ENCODE measurements around the gene ERGIC1.

ERGIC1 gene

DNA sequence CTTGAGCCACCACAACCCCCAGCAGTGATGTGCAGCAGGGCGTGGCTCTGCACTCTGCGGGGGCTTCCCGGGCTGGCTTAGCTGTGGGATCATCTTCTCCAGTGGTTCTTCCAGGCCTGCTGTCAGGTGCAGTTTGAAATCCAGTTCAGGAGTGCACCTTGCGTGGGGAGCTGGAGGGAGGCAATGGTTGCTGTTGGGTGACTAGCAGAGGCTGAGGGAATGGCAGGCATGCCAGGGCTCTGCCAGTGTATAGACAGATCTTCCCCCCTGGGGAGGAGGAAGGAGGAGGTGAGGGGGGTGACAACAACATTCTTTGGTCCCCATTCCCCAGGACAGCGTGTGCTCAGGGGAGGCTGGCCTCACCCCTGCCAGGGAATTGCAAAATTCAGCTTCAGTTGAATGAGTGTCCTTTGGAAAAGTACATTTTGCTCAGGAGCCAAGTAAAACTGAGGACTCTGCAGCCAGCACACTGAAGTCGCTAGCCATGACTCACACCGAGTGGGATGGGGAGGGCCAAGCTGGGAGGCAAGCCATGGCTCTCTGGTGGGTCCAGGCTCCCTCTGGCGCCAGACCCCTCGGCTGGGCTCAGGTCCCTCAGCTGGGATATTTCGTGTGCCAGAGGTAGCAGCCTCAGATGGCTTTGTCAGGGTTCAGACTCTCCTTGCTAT lies 35.0 kb downstream of the ERGIC1 start:
- DNase-seq (ENCODE audit: low spot score in 2 of 2) (no peak), ATAC-seq (replicated peaks; ENCODE audit: extremely low read depth, poor library complexity, severe bottlenecking) (no peak)
- Mint-ChIP-seq H3K9me3 (no peaks in the 10 kb centered on the region), H3K36me3 (ENCODE audit: insufficient read depth) (no peaks in the 10 kb centered on the region), H3K4me1 (peaks cover 34% of the 10 kb centered on the region), H3K27ac (ENCODE audit: low read depth) (no peak overlapping the region), H3K27me3 (no peaks in the 10 kb centered on the region), H3K4me3 (no peak overlapping the region)

DNA sequence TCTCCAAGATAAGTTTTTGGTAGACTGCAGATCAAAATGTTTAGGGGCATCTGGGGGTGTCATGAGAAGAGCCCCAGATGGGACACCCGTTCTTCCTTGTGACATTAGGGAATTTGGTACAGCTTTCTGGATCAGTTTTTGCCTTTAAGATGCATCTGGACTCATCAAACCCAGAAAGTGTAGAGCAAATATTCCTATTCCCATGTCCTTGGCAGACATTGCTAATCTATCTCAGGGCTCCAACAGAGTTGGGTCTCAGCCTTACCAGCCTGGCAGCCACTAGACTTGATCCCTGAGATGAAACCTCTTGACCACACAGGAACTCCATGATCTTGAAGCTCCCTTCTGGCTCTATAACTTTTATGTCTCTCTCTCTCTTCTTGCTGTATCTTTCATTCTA lies 35.6 kb downstream of the ERGIC1 start:
- no peak for DNase-seq (ENCODE audit: low spot score in 2 of 2)
- peaks cover 34% of the 10 kb centered on the region for H3K4me1 Mint-ChIP-seq
- H3K4me3 Mint-ChIP-seq: no peak overlapping the region
- H3K27me3 Mint-ChIP-seq: no peaks in the 10 kb centered on the region
- peaks cover 1% of the 10 kb centered on the region for H3K36me3 Mint-ChIP-seq (ENCODE audit: insufficient read depth)
- ATAC-seq (replicated peaks; ENCODE audit: extremely low read depth, poor library complexity, severe bottlenecking): no peak
- H3K9me3 Mint-ChIP-seq: no peaks in the 10 kb centered on the region
- no peak overlapping the region for H3K27ac Mint-ChIP-seq (ENCODE audit: low read depth)

DNA sequence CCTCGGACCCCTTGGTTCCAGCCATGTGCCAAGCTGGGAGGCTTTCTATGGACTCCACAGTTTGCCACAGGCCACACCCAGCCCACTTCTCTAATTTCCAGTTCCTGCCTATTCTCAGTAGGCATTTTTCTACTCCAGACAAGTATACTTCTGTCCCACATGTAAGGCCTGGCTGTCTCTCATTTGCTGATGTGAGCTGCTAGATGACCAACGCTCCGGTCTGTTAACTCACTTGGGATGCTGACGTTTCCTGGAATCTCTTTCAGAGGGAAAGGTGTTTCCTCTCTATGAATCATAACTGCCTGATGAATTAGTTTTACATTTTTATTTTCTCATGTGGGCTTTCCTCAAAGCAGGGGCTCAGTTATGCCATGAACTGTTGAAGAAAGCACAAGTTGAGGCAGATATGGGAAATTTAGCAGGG lies 36.3 kb downstream of the ERGIC1 start:
- Mint-ChIP-seq H3K36me3 (ENCODE audit: insufficient read depth) (peaks cover 1% of the 10 kb centered on the region), H3K4me3 (no peak overlapping the region), H3K27me3 (no peaks in the 10 kb centered on the region), H3K27ac (ENCODE audit: low read depth) (no peak overlapping the region), H3K4me1 (peaks cover 38% of the 10 kb centered on the region), H3K9me3 (no peaks in the 10 kb centered on the region)
- DNase-seq (ENCODE audit: low spot score in 2 of 2) (no peak), ATAC-seq (replicated peaks; ENCODE audit: extremely low read depth, poor library complexity, severe bottlenecking) (no peak)

DNA sequence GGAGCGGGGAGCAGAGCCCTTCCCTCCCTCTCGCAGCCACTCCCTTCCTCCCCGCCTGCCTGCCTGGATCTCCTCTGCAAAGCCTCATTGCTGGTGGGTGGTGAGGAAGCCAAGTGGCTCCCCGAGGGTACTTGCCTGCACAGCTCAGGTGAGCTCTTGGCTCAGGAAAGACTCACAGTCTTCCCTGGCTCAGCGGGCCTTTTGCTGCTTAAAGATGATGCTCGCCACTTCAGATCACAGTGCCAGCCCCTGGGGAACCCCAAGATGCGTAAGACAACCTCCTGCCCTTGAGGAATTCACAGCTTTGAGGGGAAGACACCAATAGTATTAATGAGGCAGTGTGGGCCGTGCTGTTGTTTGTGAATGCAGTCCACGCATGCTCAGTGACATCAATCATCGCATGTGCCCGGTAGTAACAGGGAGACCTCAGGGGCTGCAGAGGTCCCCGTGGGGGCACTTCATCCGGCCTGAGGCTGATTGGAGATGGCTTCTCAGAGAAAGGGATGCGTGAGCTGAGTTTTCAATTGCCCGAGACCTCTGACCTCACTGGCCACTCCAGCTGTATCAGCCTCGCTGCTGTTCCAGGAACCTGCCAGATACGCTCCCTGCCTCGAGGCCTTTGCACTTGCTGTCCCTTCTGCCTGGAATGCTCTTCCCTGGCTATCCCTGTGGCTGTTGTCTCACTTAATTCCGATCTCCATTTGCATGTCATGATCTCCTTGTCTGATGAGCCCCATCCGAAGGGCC lies 36.8 kb downstream of the ERGIC1 start:
- ATAC-seq (replicated peaks; ENCODE audit: extremely low read depth, poor library complexity, severe bottlenecking) (no peak), DNase-seq (ENCODE audit: low spot score in 2 of 2) (no peak)
- peaks cover 34% of the 10 kb centered on the region for H3K4me1 Mint-ChIP-seq
- H3K36me3 Mint-ChIP-seq (ENCODE audit: insufficient read depth): peaks cover 1% of the 10 kb centered on the region
- H3K4me3 Mint-ChIP-seq: no peak overlapping the region
- no peaks in the 10 kb centered on the region for H3K27me3 Mint-ChIP-seq
- no peaks in the 10 kb centered on the region for H3K9me3 Mint-ChIP-seq
- no peak overlapping the region for H3K27ac Mint-ChIP-seq (ENCODE audit: low read depth)

DNA sequence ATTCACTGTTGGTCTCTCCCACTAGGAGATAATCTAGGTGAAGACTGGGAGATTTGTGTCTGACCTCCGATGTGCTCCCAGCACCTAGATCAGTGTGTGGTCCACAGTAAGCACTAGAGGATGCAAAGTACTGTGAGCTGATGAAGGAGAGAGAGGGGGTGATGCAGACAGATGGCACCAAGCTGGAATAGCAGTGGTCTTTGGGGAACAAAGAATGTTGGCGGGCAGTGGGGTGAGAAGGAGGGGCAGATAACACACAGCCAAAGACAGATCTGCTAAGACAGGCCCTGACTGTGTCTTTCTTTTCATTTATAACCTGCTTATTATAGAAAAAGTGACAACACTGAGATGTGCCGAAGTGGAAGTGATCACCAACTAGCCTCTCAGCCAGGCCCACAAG lies 37.5 kb downstream of the ERGIC1 start:
- Mint-ChIP-seq H3K27me3 (no peaks in the 10 kb centered on the region), H3K9me3 (no peaks in the 10 kb centered on the region), H3K36me3 (ENCODE audit: insufficient read depth) (peaks cover 1% of the 10 kb centered on the region), H3K4me1 (peaks cover 30% of the 10 kb centered on the region), H3K4me3 (no peak overlapping the region), H3K27ac (ENCODE audit: low read depth) (no peak overlapping the region)
- no peak for DNase-seq (ENCODE audit: low spot score in 2 of 2)
- no peak for ATAC-seq (replicated peaks; ENCODE audit: extremely low read depth, poor library complexity, severe bottlenecking)

DNA sequence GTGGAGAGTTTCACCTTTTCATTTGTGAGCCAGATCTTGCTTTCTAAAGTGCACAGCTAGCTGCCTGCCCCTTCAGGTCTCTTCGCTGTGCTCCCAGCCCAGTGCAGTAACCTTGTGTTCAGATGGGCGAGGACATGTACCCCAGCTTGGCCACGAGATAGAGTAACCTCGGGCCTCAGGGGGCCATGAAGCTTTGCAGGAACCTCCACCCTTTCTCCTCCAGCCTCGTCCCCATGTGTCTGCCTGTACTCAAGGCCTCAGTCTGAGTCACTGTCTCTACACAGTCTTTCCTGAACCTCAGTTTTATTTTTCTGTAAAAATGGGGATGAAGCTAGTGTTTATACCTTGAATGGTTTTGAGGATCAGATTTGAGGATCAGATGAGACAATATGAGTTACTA lies 37.9 kb downstream of the ERGIC1 start:
- no peak overlapping the region for H3K4me3 Mint-ChIP-seq
- DNase-seq (ENCODE audit: low spot score in 2 of 2): no peak
- H3K27ac Mint-ChIP-seq (ENCODE audit: low read depth): no peak overlapping the region
- H3K36me3 Mint-ChIP-seq (ENCODE audit: insufficient read depth): peaks cover 3% of the 10 kb centered on the region
- no peaks in the 10 kb centered on the region for H3K27me3 Mint-ChIP-seq
- H3K9me3 Mint-ChIP-seq: no peaks in the 10 kb centered on the region
- no peak for ATAC-seq (replicated peaks; ENCODE audit: extremely low read depth, poor library complexity, severe bottlenecking)
- peaks cover 25% of the 10 kb centered on the region for H3K4me1 Mint-ChIP-seq

DNA sequence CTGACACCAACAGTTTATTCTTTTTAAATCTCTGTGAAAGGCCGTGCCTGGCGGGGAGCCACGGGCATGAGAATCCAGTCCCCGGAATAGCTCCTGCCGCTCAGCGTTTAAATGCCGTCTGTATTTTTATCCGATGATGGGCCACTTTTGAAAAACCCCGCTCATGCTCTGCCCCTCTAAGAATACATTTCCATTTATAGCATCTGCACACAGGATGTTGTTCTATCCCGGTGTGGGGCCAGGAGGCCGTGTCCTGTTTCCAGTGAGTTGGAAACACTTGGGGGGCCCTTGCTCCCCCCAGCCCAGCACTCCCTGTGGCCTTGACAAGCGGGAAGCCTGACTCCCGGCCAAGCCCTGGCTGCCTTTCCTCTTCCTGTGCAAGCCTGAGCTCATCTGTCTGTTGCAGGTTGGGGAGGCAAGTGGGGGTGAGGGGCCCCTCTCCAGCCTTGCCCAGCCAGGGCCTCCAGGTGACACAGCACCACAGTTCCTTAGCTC lies 39.0 kb downstream of the ERGIC1 start:
- Mint-ChIP-seq H3K27me3 (no peaks in the 10 kb centered on the region), H3K27ac (ENCODE audit: low read depth) (no peak overlapping the region), H3K4me3 (no peak overlapping the region), H3K4me1 (peaks cover 24% of the 10 kb centered on the region), H3K9me3 (no peaks in the 10 kb centered on the region), H3K36me3 (ENCODE audit: insufficient read depth) (peaks cover 3% of the 10 kb centered on the region)
- no peak for DNase-seq (ENCODE audit: low spot score in 2 of 2)
- ATAC-seq (replicated peaks; ENCODE audit: extremely low read depth, poor library complexity, severe bottlenecking): no peak

DNA sequence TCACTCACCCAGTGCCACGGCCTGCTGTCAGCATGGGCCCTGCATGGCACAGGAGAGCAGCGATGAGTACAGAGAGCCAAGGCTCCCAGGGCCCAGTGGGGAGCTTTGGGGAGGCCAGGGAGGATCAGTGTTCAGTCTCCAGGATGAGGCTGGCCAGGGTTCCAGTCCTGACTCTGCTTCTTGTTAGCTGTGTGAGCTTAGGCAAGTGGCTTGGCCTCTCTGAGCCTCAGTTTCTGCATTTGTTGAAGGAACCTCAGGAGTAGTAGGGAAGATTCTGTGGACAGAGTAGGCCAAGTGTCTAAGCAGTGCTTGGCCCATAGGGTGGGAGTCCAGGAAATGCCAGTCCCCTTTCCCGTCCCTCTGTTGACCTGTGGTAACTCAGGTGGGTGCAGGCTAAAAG lies 39.5 kb downstream of the ERGIC1 start:
- peaks cover 3% of the 10 kb centered on the region for H3K36me3 Mint-ChIP-seq (ENCODE audit: insufficient read depth)

DNA sequence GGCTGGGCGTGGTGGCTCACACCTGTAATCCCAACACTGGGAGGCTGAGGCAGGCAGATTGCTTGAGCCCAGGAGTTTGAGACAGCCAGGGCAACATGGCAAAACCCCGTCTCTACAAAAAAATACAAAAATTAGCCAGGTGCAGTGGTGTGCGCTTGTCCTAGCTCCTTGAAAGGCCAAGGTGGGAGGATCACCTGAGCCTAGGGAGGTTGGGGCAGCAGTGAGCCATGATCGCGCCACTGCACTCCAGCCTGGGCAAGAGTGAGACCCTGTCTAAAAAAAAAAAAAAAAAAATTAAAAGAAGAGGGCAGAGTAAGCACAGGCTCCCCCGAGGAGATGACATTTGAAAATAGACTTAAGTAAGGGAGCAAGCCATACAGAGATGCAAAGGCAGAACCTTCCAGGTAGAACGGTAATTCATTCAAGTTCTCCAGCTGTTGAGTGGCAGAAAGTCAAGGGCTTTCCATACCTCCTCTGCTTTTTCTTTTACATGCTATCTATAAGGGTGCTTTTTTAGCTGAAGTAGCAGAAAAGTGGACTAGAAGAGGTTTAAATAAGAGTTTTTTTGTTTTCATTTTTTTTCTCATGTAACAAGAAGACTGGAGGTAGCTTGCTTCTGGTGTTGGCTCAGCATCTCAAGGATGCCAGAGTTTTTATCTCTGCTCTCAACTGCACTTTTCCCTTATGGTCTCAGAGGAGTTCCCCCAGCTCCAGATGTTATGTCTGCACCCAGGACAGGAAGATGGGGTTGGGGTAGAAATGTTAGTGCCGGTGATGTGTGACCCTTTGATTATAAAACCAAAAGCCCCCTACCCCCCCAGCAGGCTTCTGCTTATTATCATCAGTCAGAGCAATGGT lies 40.8 kb downstream of the ERGIC1 start:
- DNase-seq (ENCODE audit: low spot score in 2 of 2) (no peak), ATAC-seq (replicated peaks; ENCODE audit: extremely low read depth, poor library complexity, severe bottlenecking) (no peak)
- Mint-ChIP-seq H3K27me3 (no peaks in the 10 kb centered on the region), H3K4me1 (peaks cover 14% of the 10 kb centered on the region), H3K36me3 (ENCODE audit: insufficient read depth) (peaks cover 3% of the 10 kb centered on the region), H3K4me3 (no peak overlapping the region), H3K27ac (ENCODE audit: low read depth) (no peak overlapping the region), H3K9me3 (no peaks in the 10 kb centered on the region)

More for the DNA sequence above, 39.5 kb downstream of the ERGIC1 start:
- DNase-seq (ENCODE audit: low spot score in 2 of 2): no peak
- ATAC-seq (replicated peaks; ENCODE audit: extremely low read depth, poor library complexity, severe bottlenecking): no peak
- Mint-ChIP-seq H3K27me3 (no peaks in the 10 kb centered on the region), H3K9me3 (no peaks in the 10 kb centered on the region), H3K4me3 (no peak overlapping the region), H3K4me1 (peaks cover 21% of the 10 kb centered on the region), H3K27ac (ENCODE audit: low read depth) (no peak overlapping the region)

DNA sequence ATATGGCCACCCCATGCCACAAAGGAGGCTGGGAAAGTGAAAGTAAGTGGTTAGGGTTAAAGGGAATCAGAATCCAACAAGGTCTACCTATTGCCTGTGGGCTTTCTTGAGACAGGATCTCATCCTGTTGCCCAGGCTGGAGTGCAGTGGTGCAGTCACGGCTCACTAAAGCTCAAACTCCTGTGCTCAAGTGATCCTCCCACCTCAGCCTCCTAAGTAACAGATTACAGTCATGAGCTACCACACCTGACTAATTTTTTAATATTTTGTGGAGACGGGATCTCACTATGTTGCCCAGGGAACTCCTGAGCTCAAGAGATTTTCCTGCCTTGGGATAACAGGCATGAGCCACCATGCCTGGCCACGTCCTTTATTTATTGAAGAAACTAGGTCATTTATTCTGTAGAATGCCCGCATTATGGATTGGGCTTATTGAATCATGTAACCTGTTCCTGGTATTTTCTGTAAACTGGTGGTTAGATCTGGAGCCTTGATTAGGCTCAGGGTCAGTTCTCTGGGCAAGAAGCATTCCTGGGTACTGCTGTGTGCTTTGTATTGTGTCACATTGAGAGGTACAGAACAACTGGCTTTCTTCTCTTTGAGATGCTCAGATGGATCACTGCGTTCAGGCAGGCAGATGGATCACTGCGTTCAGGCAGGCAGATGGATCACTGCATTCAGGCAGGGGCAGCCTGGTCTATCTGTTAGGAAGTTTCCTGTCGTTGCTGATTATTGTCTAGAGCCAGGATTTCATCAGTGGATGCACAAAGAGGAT lies 41.6 kb downstream of the ERGIC1 start:
- DNase-seq (ENCODE audit: low spot score in 2 of 2) (no peak), ATAC-seq (replicated peaks; ENCODE audit: extremely low read depth, poor library complexity, severe bottlenecking) (no peak)
- Mint-ChIP-seq H3K4me1 (peaks cover 14% of the 10 kb centered on the region), H3K9me3 (no peaks in the 10 kb centered on the region), H3K36me3 (ENCODE audit: insufficient read depth) (peaks cover 3% of the 10 kb centered on the region), H3K27me3 (no peaks in the 10 kb centered on the region), H3K4me3 (no peak overlapping the region), H3K27ac (ENCODE audit: low read depth) (no peak overlapping the region)

DNA sequence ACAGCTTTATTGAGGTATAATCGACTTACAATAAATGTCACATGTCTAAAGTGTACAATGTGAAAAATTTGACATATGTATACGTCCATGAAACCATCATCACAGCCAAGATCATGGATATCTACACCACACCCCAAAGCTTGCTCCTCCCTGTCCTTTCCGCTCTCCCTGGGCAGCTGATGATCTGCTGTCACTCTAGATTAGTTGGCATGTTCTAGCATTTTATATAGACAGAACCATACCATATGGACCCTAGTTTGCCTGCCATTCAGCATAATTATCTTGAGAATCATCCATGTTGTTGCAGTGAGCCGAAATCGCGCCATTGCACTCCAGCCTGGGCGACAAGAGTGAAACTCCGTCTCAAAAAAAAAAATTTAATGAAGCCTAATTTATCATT lies 42.5 kb downstream of the ERGIC1 start:
- ATAC-seq (replicated peaks; ENCODE audit: extremely low read depth, poor library complexity, severe bottlenecking) (no peak), DNase-seq (ENCODE audit: low spot score in 2 of 2) (no peak)
- H3K36me3 Mint-ChIP-seq (ENCODE audit: insufficient read depth): peaks cover 3% of the 10 kb centered on the region
- no peaks in the 10 kb centered on the region for H3K9me3 Mint-ChIP-seq
- no peak overlapping the region for H3K4me3 Mint-ChIP-seq
- no peaks in the 10 kb centered on the region for H3K27me3 Mint-ChIP-seq
- peaks cover 17% of the 10 kb centered on the region for H3K4me1 Mint-ChIP-seq
- no peak overlapping the region for H3K27ac Mint-ChIP-seq (ENCODE audit: low read depth)

All from central memory CD8-positive, alpha-beta T cell (primary cell).